Measurements from ENCODE around the gene SLC16A2.

DNA sequence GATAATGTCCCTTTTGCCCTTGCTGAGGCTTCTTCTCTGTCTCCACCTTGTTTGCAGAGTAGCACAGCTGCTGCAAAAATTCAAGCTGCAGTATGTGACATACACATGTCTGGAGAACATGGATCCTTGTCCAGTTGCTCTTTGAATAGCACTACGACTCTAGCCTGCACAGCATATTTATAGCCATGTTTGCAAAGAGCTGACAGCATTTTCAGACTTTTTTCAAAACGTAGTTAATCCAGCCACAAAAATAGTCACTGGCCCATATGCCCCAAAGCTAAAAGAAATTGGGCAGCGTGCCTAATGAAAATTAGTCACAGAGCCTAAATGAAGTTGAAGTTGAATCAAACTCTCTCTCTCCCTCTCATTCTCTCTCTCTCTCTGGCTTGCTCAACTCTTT, 17.5 kb downstream of the SLC16A2 start:
- TF ChIP-seq ETV6 (CRISPR knock-in tag; IDR thresholded peaks at IDR 0.05): no peak
- TF ChIP-seq CBFB (CRISPR knock-in tag; IDR thresholded peaks at IDR 0.05; ENCODE audit: low read depth): no peak
- TF ChIP-seq, protein P1, sequence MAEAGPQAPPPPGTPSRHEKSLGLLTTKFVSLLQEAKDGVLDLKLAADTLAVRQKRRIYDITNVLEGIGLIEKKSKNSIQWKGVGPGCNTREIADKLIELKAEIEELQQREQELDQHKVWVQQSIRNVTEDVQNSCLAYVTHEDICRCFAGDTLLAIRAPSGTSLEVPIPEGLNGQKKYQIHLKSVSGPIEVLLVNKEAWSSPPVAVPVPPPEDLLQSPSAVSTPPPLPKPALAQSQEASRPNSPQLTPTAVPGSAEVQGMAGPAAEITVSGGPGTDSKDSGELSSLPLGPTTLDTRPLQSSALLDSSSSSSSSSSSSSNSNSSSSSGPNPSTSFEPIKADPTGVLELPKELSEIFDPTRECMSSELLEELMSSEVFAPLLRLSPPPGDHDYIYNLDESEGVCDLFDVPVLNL (CRISPR knock-in tag; IDR thresholded peaks at IDR 0.05; ENCODE audit: borderline replicate concordance, low read depth): no peak
- TF ChIP-seq ZNF263 (CRISPR knock-in tag; IDR thresholded peaks at IDR 0.05; ENCODE audit: low read depth): no peak
